GM12865 (cell line): ENCODE measurements around the gene CHRNA7.

Source experiments
- DNase-seq: peaks from one replicate; pipeline ENCODE4 v3.0.0; 2010; ENCODE audit warnings: low read depth
- H3K4me3 ChIP-seq: 2 replicates; pipeline ENCODE4 v1.5.1; 2011; ENCODE audit warnings: mild to moderate bottlenecking, low read depth, low read length, control low read depth
- TF ChIP-seq, protein P1 (sequence below): IDR thresholded peaks from 2 replicates; pipeline ENCODE4 v1.5.1; 2011; ENCODE audit warnings: low read length, control low read depth, low read depth, inconsistent platforms; ENCODE audit not compliant: insufficient read depth; ENCODE audit errors: missing control alignments

CHRNA7 gene

DNA sequence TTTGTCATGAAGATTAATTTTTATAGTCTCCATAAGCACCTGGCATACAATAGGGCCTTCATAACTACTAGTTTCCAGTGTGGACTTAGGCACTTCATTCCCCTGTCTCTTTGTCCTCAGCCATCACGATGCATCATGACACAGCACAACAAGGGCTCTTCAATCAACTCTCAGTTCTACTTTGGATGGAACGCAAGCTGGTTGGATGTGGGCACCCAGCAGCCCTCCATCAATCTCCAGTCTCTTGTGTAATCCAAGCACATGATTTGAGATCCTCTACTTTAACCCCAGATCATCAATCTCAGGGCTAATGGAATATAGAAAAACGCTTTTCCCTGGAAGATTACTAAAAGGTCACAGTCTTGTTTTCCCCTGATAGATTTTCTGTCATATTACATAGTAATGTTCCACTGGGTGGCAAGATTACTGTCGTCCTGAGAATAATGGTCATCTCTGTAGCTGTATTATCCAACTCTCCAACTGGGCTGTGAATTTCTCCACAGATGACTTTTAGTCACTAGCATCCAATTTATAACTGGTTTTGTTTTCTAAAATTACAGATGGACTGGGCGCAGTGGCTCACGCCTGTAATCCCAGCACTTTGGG lies 22.9 kb upstream of the CHRNA7 start:
- TF ChIP-seq, protein P1, sequence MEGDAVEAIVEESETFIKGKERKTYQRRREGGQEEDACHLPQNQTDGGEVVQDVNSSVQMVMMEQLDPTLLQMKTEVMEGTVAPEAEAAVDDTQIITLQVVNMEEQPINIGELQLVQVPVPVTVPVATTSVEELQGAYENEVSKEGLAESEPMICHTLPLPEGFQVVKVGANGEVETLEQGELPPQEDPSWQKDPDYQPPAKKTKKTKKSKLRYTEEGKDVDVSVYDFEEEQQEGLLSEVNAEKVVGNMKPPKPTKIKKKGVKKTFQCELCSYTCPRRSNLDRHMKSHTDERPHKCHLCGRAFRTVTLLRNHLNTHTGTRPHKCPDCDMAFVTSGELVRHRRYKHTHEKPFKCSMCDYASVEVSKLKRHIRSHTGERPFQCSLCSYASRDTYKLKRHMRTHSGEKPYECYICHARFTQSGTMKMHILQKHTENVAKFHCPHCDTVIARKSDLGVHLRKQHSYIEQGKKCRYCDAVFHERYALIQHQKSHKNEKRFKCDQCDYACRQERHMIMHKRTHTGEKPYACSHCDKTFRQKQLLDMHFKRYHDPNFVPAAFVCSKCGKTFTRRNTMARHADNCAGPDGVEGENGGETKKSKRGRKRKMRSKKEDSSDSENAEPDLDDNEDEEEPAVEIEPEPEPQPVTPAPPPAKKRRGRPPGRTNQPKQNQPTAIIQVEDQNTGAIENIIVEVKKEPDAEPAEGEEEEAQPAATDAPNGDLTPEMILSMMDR, result no peak
- no peak overlapping the region for H3K4me3 ChIP-seq
- DNase-seq, result no peak

- no peak overlapping the region for H3K4me3 ChIP-seq
- TF ChIP-seq, protein P1, result no peak
- DNase-seq, result no peak
Observed at GRCh38 chr15:32014953-32015352, 15.4 kb upstream of the CHRNA7 start.

- TF ChIP-seq, protein P1, result no peak
Observed at GRCh38 chr15:32020156-32020555, 10.2 kb upstream of the CHRNA7 start.

DNA sequence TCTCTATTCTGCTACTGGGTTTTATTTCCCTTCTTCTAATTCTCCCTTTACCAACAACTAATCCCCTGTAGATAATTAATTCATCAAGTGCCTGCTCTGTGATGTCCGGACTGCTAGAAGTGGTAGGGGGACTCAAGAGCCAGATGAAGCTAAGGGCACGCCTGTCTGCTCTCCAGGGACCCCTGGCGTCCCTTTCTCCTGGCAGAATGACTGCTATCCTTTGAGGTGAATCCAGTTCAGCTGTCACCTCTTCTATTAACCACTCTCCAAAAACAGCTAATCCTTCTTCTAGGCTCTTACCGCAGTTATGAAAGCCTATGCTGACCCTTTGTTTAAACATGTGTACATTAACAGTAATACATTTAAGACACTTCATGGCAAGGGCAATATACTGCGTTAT lies 1.4 kb upstream of the CHRNA7 start:
- no peak overlapping the region for H3K4me3 ChIP-seq
- no peak for DNase-seq
- TF ChIP-seq, protein P1, result no peak

More at GRCh38 chr15:32020156-32020555, 10.2 kb upstream of the CHRNA7 start:
- no peak for DNase-seq
- no peak overlapping the region for H3K4me3 ChIP-seq

DNA sequence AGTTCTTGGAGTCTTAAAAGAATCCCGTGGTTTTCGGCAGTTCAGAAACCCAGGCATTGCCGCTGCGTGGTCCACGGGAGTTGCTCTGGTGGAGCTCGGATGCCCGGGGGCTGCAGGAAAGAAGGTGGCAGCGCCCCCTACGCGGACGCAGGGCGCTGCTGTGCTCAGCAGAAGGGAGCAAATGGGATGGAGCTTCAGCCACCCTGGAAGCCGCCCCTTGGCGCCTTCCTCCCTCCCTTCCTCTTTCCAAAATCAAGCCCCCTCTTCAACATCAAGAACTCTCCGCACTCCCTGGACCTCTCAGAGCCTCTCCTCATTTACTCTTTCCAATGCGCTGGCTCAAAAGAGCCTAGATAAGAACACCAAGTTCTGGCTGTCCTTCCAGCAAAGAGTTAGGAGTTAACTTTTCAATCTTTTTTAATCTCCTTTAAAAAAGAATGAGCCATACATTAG lies 880 bp upstream of the CHRNA7 start:
- peak; percentile 10 for DNase-seq
- peak overlapping the region; percentile 15; the same call in 1 of the 2 replicates for H3K4me3 ChIP-seq
- TF ChIP-seq, protein P1, result peak; percentile 24

DNA sequence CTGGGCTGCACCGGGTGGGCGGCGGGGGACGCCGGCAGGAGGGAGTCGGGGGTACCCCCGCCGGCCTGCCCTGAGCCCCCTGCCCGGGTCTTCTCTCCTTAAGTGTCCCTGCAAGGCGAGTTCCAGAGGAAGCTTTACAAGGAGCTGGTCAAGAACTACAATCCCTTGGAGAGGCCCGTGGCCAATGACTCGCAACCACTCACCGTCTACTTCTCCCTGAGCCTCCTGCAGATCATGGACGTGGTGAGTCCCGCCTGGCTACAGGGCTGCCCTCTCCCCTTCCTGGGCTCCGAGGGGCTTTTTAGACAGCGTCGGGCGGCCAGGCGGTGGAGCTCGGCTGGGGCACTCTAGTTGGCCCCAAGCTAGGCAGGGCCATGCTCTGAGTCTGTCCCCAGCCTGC lies 480 bp downstream of the CHRNA7 start:
- no peak for DNase-seq
- TF ChIP-seq, protein P1, result no peak
- H3K4me3 ChIP-seq, result peak overlapping the region; percentile 41
